Activated T-cell treated with anti-CD3 and anti-CD28 coated beads, Interleukin-2, amount 50 U/mL, for 4 hours (primary cell): ENCODE results near the gene USP17L12. TPM values are rescaled to one million over a fixed set of nuclear protein-coding genes. Genes with fewer than 3 reads are reported as not detected.

Experiments used
- total RNA-seq, 3 donors: library from RNA; stranded (reverse); gene quantifications; one replicate each; pipeline ENCODE4 v1.2.1, GENCODE V29; 2021

The USP17L12 gene
- total RNA-seq, 3 donors from 2014 or later: not detected

Other genes starting within 250 kb of the USP17L12 start
- gene FAM90A26, start 49.7 kb upstream of the USP17L12 start, total RNA-seq: under 1 TPM in 1 of 3 donors, not detected in 2; 0.10 TPM
- not detected for gene USP17L10, start 9.5 kb upstream of the USP17L12 start, total RNA-seq
- gene USP17L11, start 4.7 kb upstream of the USP17L12 start, total RNA-seq: not detected
- not detected for gene USP17L13, start 4.7 kb downstream of the USP17L12 start, total RNA-seq
- gene USP17L15, start 14.2 kb downstream of the USP17L12 start, total RNA-seq: not detected
- not detected for gene USP17L17, start 23.7 kb downstream of the USP17L12 start, total RNA-seq
- gene USP17L18, start 28.5 kb downstream of the USP17L12 start, total RNA-seq: not detected
- not detected for gene USP17L19, start 33.2 kb downstream of the USP17L12 start, total RNA-seq
- not detected for gene USP17L20, start 38.0 kb downstream of the USP17L12 start, total RNA-seq
- gene USP17L21, start 42.7 kb downstream of the USP17L12 start, total RNA-seq: not detected
- not detected for gene USP17L22, start 47.5 kb downstream of the USP17L12 start, total RNA-seq
- not detected for gene USP17L24, start 105.0 kb downstream of the USP17L12 start, total RNA-seq
- not detected for gene USP17L25, start 109.8 kb downstream of the USP17L12 start, total RNA-seq
- gene USP17L26, start 114.5 kb downstream of the USP17L12 start, total RNA-seq: not detected
- gene USP17L5, start 119.3 kb downstream of the USP17L12 start, total RNA-seq: not detected
- not detected for gene USP17L27, start 124.0 kb downstream of the USP17L12 start, total RNA-seq
- not detected for gene USP17L28, start 128.7 kb downstream of the USP17L12 start, total RNA-seq
- gene USP17L29, start 133.5 kb downstream of the USP17L12 start, total RNA-seq: not detected
- not detected for gene USP17L30, start 143.0 kb downstream of the USP17L12 start, total RNA-seq
- not detected for gene DEFB131A, start 224.3 kb downstream of the USP17L12 start, total RNA-seq